Loucy (cell line): ENCODE data around the gene IL1A.

ENCODE experiments used
- H2AFZ ChIP-seq: fragments of 200-600 bp; sonication (generic); 2 replicates; pipeline ENCODE4 v1.6.0; 2016; ENCODE audit warnings: antibody characterized with exemption, mild to moderate bottlenecking, low read length, moderate library complexity
- H3F3A ChIP-seq: fragments of 200-600 bp; 2 replicates; pipeline ENCODE4 v1.6.0; 2016; ENCODE audit warnings: antibody characterized with exemption, low read depth, mild to moderate bottlenecking
- H3K27me3 ChIP-seq: fragments of 200-600 bp; sonication (generic); 2 replicates; pipeline ENCODE4 v1.6.1; 2014; ENCODE audit warnings: low read length, mild to moderate bottlenecking; ENCODE audit not compliant: insufficient read depth, poor library complexity, severe bottlenecking
- H3K36me3 ChIP-seq: fragments of 200-600 bp; sonication (generic); 2 replicates; pipeline ENCODE4 v1.6.1; 2016; ENCODE audit warnings: low read length; ENCODE audit not compliant: insufficient read depth
- H3K4me1 ChIP-seq: fragments of 200-600 bp; sonication (generic); 2 replicates; pipeline ENCODE4 v1.5.1; 2014; ENCODE audit warnings: low read length, mild to moderate bottlenecking; ENCODE audit not compliant: insufficient read depth, poor library complexity, severe bottlenecking
- H3K4me2 ChIP-seq: fragments of 200-600 bp; sonication (generic); 2 replicates; pipeline ENCODE4 v1.6.0; 2014; ENCODE audit warnings: antibody characterized with exemption, low read length, low read depth, mild to moderate bottlenecking; ENCODE audit not compliant: poor library complexity, severe bottlenecking
- H3K4me3 ChIP-seq: fragments of 200-600 bp; sonication (generic); 2 replicates; pipeline ENCODE4 v1.5.1; 2014; ENCODE audit warnings: low read length, mild to moderate bottlenecking, mixed read lengths; ENCODE audit not compliant: poor library complexity, severe bottlenecking
- H3K79me2 ChIP-seq: fragments of 200-600 bp; sonication (generic); 2 replicates; pipeline ENCODE4 v1.6.1; 2014; ENCODE audit warnings: low read length; ENCODE audit not compliant: insufficient read depth
- H3K9ac ChIP-seq: fragments of 200-600 bp; sonication (generic); 2 replicates; pipeline ENCODE4 v1.6.0; 2014; ENCODE audit warnings: mild to moderate bottlenecking, low read depth, low read length, moderate library complexity; ENCODE audit not compliant: poor library complexity, severe bottlenecking
- H3K9me2 ChIP-seq: fragments of 200-600 bp; sonication (generic); replicated peaks from 2 replicates; pipeline ENCODE4 v1.6.1; 2016; ENCODE audit warnings: low read depth, low read length, mixed read lengths
- H3K9me3 ChIP-seq: fragments of 200-600 bp; sonication (generic); 2 replicates; pipeline ENCODE4 v1.6.1; 2014; ENCODE audit warnings: mild to moderate bottlenecking, antibody characterized with exemption, low read length, low read depth; ENCODE audit not compliant: insufficient read depth
- H4K20me1 ChIP-seq: fragments of 200-600 bp; sonication (generic); 2 replicates; pipeline ENCODE4 v1.6.0; 2014; ENCODE audit warnings: antibody characterized with exemption, low read length, mild to moderate bottlenecking; ENCODE audit not compliant: insufficient read depth, poor library complexity, severe bottlenecking
- EZH2phosphoT487 ChIP-seq: fragments of 200-600 bp; IDR thresholded peaks from 2 replicates; pipeline ENCODE4 v1.6.1; 2018; ENCODE audit warnings: antibody characterized with exemption, mild to moderate bottlenecking, moderate library complexity, borderline replicate concordance
- TF ChIP-seq, protein P1 (sequence below): fragments of 200-600 bp; sonication (generic); conservative IDR thresholded peaks from 2 replicates; pipeline ENCODE4 v1.5.1; 2014; ENCODE audit warnings: mild to moderate bottlenecking, antibody characterized with exemption, low read length

IL1A gene

DNA sequence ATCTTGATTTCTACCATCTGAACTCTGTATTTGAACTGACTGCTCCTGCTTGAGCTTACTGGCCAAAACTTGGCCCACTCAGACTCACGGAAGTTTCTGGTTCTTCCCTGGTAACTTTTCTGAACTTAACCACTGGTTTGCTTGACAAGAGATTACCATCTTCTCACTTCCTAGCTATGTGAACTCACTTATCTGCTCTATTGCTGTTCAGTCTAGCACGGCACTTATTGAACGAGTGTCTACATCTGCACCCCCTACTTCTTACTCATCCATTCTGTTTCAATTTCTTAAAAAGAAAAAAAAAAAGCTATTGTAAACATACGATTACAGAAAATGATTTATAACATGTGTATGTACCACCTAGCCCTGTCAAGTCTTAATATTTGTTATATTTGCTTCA is 28.8 kb downstream of the IL1A start:
- Histone ChIP-seq H3K4me3 (no peak overlapping the region), H4K20me1 (peaks cover 15% of the 10 kb centered on the region), H3K4me1 (peaks cover 50% of the 10 kb centered on the region), H2AFZ (no peak overlapping the region), H3F3A (no peaks in the 10 kb centered on the region), H3K79me2 (peaks cover 75% of the 10 kb centered on the region), H3K9me3 (no peaks in the 10 kb centered on the region), H3K9ac (no peak overlapping the region), H3K9me2 (no peaks in the 10 kb centered on the region), H3K27me3 (no peaks in the 10 kb centered on the region), H3K4me2 (peak overlapping the region; percentile 31), H3K36me3 (peaks cover 94% of the 10 kb centered on the region)
- TF ChIP-seq, protein P1, sequence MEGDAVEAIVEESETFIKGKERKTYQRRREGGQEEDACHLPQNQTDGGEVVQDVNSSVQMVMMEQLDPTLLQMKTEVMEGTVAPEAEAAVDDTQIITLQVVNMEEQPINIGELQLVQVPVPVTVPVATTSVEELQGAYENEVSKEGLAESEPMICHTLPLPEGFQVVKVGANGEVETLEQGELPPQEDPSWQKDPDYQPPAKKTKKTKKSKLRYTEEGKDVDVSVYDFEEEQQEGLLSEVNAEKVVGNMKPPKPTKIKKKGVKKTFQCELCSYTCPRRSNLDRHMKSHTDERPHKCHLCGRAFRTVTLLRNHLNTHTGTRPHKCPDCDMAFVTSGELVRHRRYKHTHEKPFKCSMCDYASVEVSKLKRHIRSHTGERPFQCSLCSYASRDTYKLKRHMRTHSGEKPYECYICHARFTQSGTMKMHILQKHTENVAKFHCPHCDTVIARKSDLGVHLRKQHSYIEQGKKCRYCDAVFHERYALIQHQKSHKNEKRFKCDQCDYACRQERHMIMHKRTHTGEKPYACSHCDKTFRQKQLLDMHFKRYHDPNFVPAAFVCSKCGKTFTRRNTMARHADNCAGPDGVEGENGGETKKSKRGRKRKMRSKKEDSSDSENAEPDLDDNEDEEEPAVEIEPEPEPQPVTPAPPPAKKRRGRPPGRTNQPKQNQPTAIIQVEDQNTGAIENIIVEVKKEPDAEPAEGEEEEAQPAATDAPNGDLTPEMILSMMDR = no peak

DNA sequence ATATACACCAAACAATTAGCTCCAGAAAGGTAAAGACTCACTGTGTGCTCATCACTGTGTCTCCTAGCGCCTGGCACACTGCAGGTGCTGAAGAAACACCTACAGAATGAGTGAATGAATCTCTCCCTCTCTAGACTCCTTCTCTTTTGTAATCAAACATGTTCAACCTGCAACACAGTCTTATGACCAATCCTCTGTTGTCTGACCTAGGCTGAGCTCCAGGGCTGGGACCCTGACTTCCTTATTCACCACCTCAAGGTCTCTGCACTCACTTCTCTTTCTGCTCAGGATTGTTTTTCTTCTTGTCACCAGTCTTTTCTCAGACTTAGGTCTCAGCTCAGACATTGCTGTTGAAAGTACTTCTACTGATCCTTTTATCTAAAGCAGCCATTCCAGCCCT is 29.7 kb downstream of the IL1A start:
- peaks cover 93% of the 10 kb centered on the region for H3K36me3 ChIP-seq
- H3K79me2 ChIP-seq = peaks cover 75% of the 10 kb centered on the region

DNA sequence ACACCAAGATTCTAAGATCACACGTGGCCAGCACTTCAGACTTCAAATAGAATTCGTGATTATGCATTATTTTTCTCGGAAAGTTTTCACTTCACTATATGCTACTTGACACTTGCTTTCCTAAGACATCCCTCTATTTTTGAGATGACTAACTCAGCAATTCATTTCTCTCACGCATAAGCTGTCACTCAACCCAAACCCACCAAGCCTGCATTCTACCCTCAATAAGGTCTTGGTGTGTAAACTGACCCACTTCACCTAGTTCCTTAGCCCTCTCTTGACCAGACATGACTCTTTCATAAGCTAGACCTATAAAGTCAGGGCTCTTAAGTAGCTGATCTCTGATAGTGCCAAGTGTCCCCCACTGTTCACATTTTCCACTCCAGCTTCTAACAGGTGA is 31.6 kb downstream of the IL1A start:
- Histone ChIP-seq H2AFZ (no peak overlapping the region), H3K79me2 (peaks cover 75% of the 10 kb centered on the region)

More for the DNA sequence above, 29.7 kb downstream of the IL1A start:
- Histone ChIP-seq H2AFZ (no peak overlapping the region), H3K27me3 (no peaks in the 10 kb centered on the region), H3K4me3 (peak overlapping the region; percentile 2), H3K4me2 (peak overlapping the region; percentile 31), H3K9me2 (no peaks in the 10 kb centered on the region), H3F3A (no peaks in the 10 kb centered on the region), H3K9ac (no peak overlapping the region), H3K4me1 (peaks cover 48% of the 10 kb centered on the region), H3K9me3 (no peaks in the 10 kb centered on the region), H4K20me1 (peaks cover 16% of the 10 kb centered on the region)
- no peak for TF ChIP-seq EZH2phosphoT487
- TF ChIP-seq, protein P1 = no peak

More for the DNA sequence above, 31.6 kb downstream of the IL1A start:
- peaks cover 22% of the 10 kb centered on the region for H4K20me1 ChIP-seq
- no peaks in the 10 kb centered on the region for H3K27me3 ChIP-seq
- H3F3A ChIP-seq = no peaks in the 10 kb centered on the region
- no peak overlapping the region for H3K4me3 ChIP-seq
- no peaks in the 10 kb centered on the region for H3K9me2 ChIP-seq
- H3K9me3 ChIP-seq = no peaks in the 10 kb centered on the region
- H3K9ac ChIP-seq = no peak overlapping the region
- H3K4me2 ChIP-seq = peak overlapping the region; percentile 24
- no peak for TF ChIP-seq EZH2phosphoT487
- TF ChIP-seq, protein P1 = no peak
- peaks cover 93% of the 10 kb centered on the region for H3K36me3 ChIP-seq
- H3K4me1 ChIP-seq = peaks cover 39% of the 10 kb centered on the region
